Colonic mucosa (tissue), 4 donors: ENCODE results near the gene LSM4. TPM values are rescaled to one million over a fixed set of nuclear protein-coding genes. Genes with fewer than 3 reads are reported as not detected.

Experiments used
- DNase-seq: peaks from one replicate; pipeline ENCODE4 v3.0.0-alpha.2; 2020
- H3K27ac ChIP-seq: fragments of 200-600 bp; one replicate; pipeline ENCODE4 v1.8.0; 2021
- H3K27me3 ChIP-seq: fragments of 200-600 bp; one replicate; pipeline ENCODE4 v1.8.0; 2021
- H3K36me3 ChIP-seq: fragments of 200-600 bp; one replicate; pipeline ENCODE4 v1.8.0; 2021
- H3K4me1 ChIP-seq: fragments of 200-600 bp; one replicate; pipeline ENCODE4 v1.8.0; 2021; ENCODE audit warnings: mild to moderate bottlenecking
- H3K4me3 ChIP-seq: fragments of 200-600 bp; one replicate; pipeline ENCODE4 v1.8.0; 2021
- H3K9ac ChIP-seq, 2 donors: one replicate each; pipeline ENCODE4 v1.7.0; 2013; ENCODE audit warnings: control low read depth in 2 of 2, low read depth in 2 of 2, low read length in 2 of 2
- H3K9me3 ChIP-seq: fragments of 200-600 bp; one replicate; pipeline ENCODE4 v1.8.0; 2021
- intact Hi-C: fragments of 100-400 bp; cut with DNase I; formaldehyde crosslinking; loops from one replicate; pipeline ENCODE4 v1.14.1; 2022
- total RNA-seq, 2 donors: library from RNA; stranded (reverse); fragmentation: NEBNext Ultra II Directional in 1 of 2; extraction: Animal tissue kit (Norgen Biotek cat#: 25700) in 1 of 2; gene quantifications; one replicate each; pipeline ENCODE4 v1.2.1, GENCODE V29; 2021
- TF ChIP-seq, protein P1 (sequence below): fragments of 200-600 bp; IDR thresholded peaks from one replicate; pipeline ENCODE4 v1.8.0; 2022; ENCODE audit warnings: antibody characterized with exemption, mild to moderate bottlenecking
- donor health status: healthy.
- donor health status: DM: no; HTN: no; CAD: no.
- donor health status: DM: no; HTN: no; CAD: no.

LSM4 gene
- total RNA-seq, 2 donors from 2014 or later: 128 to 308 TPM

DNA sequence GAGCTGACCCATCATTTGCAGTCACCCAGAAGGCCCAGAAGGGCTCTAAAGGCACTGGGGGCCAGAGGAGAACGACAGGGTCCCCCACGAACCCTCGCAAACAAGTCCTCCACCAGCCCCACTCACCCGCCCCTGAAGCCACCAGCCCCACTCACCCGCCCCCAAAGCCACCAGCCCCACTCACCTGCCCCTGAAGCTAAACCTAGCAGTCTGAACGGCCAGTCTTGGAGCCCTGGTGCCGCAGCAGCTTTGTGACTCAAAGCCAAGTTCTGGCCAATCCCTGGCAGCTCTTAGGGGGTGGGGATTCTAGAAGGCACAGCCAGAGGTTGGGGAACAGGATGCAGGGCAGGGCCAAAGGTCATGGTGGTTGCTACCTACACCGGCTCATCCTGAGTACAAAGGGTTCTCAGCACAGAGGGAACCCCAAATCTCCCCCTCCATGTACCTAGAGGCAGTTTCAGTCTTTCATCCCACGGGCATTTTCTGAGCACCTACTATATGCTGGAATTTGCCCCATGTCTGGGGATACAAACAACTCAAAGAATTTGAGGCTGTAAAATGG lies 48.6 kb downstream of the LSM4 start, which contains the start of gene IQCN:
Gene IQCN (minus strand): TSS at position 234 of the 562 bp plus-strand sequence. CDS start 4,974 bp downstream, outside the sequence.
- peak within 1 kb of the TSS; percentile 0 to 49 for H3K9ac ChIP-seq
- DNase-seq: peak; percentile 84
- intact Hi-C loops: no loop called here
- TF ChIP-seq, protein P1, sequence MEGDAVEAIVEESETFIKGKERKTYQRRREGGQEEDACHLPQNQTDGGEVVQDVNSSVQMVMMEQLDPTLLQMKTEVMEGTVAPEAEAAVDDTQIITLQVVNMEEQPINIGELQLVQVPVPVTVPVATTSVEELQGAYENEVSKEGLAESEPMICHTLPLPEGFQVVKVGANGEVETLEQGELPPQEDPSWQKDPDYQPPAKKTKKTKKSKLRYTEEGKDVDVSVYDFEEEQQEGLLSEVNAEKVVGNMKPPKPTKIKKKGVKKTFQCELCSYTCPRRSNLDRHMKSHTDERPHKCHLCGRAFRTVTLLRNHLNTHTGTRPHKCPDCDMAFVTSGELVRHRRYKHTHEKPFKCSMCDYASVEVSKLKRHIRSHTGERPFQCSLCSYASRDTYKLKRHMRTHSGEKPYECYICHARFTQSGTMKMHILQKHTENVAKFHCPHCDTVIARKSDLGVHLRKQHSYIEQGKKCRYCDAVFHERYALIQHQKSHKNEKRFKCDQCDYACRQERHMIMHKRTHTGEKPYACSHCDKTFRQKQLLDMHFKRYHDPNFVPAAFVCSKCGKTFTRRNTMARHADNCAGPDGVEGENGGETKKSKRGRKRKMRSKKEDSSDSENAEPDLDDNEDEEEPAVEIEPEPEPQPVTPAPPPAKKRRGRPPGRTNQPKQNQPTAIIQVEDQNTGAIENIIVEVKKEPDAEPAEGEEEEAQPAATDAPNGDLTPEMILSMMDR: no peak
- peak within 1 kb of the TSS; percentile 71 for H3K27ac ChIP-seq
- H3K4me3 ChIP-seq: no peak within 1 kb of the TSS
- H3K27me3 ChIP-seq: no peaks in the 10 kb centered on the region
- H3K9me3 ChIP-seq: no peaks in the 10 kb centered on the region
- H3K4me1 ChIP-seq: peaks cover 21% of the 10 kb centered on the region
- peaks cover 3% of the 10 kb centered on the region for H3K36me3 ChIP-seq

DNA sequence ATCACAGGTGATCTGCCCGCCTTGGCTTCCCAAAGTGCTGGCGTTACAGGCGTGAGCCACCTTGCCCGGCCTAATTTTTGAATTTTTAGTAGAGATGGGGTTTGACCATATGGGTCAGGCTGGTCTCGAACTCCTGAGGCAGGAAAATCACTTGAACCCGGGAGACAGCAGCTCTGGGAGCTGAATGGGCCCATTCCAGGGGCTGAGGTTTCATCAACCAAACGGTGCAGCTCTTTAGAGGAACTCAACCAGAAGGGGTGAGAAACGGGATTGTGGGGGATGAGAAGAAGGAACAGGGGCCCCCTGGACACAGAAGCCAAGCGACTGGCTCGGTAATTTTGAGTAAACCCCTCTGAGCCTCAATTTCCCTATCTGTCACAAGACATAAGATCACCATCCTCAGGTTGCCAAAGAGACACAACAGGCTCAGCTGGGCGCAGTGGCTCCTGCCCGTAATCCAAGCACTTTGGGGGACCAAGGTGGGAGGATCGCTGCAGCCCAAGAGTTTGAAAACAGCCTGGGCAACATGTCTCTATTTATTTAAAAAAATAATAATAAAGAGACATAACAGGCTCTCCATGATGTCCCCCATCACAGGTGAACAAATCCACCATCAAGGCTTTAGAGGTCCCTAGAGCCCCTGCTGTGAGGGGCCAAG lies 49.2 kb downstream of the LSM4 start:
- H3K4me1 ChIP-seq: peaks cover 16% of the 10 kb centered on the region
- intact Hi-C loops: no loop called here
- H3K9ac ChIP-seq: peak overlapping the region in 1 of 2 donors; percentile 49

DNA sequence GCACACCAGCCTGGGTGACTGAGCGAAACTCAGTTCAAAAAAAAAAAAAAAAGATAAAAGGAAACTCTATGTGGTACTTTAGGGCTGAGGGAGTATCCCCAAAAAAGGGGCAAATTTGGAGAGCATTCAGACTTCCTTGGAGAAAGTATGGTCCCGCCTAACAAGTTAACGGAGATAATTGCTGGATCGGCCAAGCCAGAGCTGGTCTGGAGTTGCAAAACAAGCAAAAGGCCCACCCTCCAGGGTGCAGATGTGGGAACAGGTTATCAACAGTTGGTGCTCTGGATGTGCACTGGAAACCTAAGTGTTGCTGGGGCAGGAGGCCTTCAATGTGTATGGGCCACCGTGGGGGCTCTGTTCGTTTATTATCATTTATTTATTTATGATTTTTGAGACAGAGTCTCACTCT lies 51.4 kb downstream of the LSM4 start:
- no peak overlapping the region for H3K9ac ChIP-seq
- TF ChIP-seq, protein P1: no peak
- no peaks in the 10 kb centered on the region for H3K9me3 ChIP-seq
- DNase-seq: no peak
- H3K27ac ChIP-seq: no peak overlapping the region
- H3K36me3 ChIP-seq: no peaks in the 10 kb centered on the region
- intact Hi-C loops: no loop called here
- no peaks in the 10 kb centered on the region for H3K27me3 ChIP-seq
- H3K4me1 ChIP-seq: peaks cover 10% of the 10 kb centered on the region
- no peak overlapping the region for H3K4me3 ChIP-seq

More for the DNA sequence above, 49.2 kb downstream of the LSM4 start:
- H3K27ac ChIP-seq: no peak overlapping the region
- no peak overlapping the region for H3K4me3 ChIP-seq
- H3K36me3 ChIP-seq: peaks cover 1% of the 10 kb centered on the region
- no peaks in the 10 kb centered on the region for H3K27me3 ChIP-seq
- H3K9me3 ChIP-seq: no peaks in the 10 kb centered on the region
- no peak for DNase-seq
- TF ChIP-seq, protein P1: no peak

DNA sequence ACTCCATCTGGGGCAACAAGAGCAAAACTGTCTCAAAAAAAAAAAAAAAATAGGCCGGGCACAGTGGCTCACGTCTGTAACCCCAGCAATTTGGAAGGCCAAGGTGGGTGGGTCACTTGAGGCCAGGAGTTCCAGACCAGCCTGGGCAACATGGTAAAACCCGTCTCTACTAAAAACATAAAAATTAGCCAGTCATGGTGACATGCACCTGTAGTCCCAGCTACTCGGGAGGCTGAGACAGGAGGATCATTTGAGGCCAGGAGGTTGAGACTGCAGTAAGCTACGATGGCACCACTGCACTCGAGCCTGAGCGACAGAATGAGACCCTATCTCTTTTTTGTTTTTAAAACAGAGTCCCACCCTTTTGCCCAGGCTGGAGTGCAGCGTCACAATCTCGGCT lies 52.5 kb downstream of the LSM4 start:
- Histone ChIP-seq H3K9ac (no peak overlapping the region), H3K27me3 (no peaks in the 10 kb centered on the region), H3K9me3 (no peaks in the 10 kb centered on the region), H3K36me3 (no peaks in the 10 kb centered on the region), H3K27ac (no peak overlapping the region), H3K4me1 (peaks cover 1% of the 10 kb centered on the region), H3K4me3 (no peak overlapping the region)
- TF ChIP-seq, protein P1: no peak
- intact Hi-C loops: no loop called here
- DNase-seq: no peak

DNA sequence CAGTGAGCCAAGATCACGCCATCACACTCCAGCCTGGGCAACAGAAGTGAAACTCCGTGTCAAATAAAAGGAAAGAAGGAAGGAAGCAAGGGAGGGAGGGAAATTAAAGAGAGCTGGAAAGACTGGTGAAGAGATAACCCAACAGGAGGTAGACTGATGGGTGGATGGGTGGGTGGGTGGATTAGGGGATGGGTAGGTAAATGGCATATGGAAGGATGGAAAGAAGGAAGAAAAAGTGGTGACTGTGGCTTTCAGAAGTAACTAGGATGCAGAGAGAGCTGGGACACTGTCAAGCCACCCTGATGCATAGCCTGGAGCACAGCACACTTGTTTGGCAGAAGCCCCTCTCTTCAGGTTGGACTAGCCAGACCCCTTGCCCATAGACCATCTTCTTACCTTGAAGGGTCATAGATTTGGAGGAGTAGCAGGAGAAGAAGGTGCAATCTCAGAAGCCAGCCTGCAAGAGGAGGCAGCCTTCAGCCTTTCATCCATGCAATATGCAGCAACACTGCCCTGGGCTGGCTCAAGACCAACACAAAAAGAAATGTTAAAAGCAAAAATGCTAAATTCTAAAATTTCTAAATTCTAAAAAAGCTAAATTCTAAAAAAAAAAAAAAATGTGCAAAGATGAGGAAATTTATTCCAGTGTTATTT lies 53.7 kb downstream of the LSM4 start:
- Histone ChIP-seq H3K9me3 (no peaks in the 10 kb centered on the region), H3K27ac (no peak overlapping the region), H3K4me3 (no peak overlapping the region), H3K4me1 (no peaks in the 10 kb centered on the region), H3K9ac (no peak overlapping the region), H3K36me3 (no peaks in the 10 kb centered on the region), H3K27me3 (no peaks in the 10 kb centered on the region)
- intact Hi-C loops: no loop called here
- DNase-seq: no peak
- TF ChIP-seq, protein P1: no peak
